Measurements from ENCODE around the gene UBE2J1. TPM values are rescaled to one million over a fixed set of nuclear protein-coding genes. Genes with fewer than 3 reads are reported as not detected.

Gene UBE2J1
- total RNA-seq, 6 donors from 2014 or later = 16.5 to 55.5 (median 37.4) TPM

GRCh38 chr6:89284081-89284480 is 68.4 kb downstream of the UBE2J1 start:
- Histone ChIP-seq H3K4me3 (no peak overlapping the region), H3K27me3 (no peaks in the 10 kb centered on the region), H3K9me3 (no peaks in the 10 kb centered on the region), H3K4me1 (no peaks in the 10 kb centered on the region), H3K36me3 (no peaks in the 10 kb centered on the region), H3K27ac (no peak overlapping the region)
- 85 to 88% methylated on average over 3 of the region's 3 CpGs for WGBS, 2 donors
- DNase-seq (no peak), ATAC-seq (ENCODE audit: low FRiP score in 2 of 2) (no peak)
- TF ChIP-seq EP300 (IDR thresholded peaks at IDR 0.05) (no peak), POLR2AphosphoS5 (IDR thresholded peaks at IDR 0.05) (no peak), POLR2A (IDR thresholded peaks at IDR 0.05) (no peak), CTCF (IDR thresholded peaks at IDR 0.05) (no peak)

- ATAC-seq (ENCODE audit: low FRiP score in 2 of 2) (peak in 1 of 2 donors; percentile 3), DNase-seq (no peak)
- 87 to 94% methylated on average over 9 of the region's 9 CpGs for WGBS, 2 donors
- Histone ChIP-seq H3K27me3 (no peaks in the 10 kb centered on the region), H3K9me3 (no peaks in the 10 kb centered on the region), H3K4me3 (no peak overlapping the region), H3K27ac (no peak overlapping the region), H3K4me1 (no peaks in the 10 kb centered on the region), H3K36me3 (no peaks in the 10 kb centered on the region)
- TF ChIP-seq POLR2A (IDR thresholded peaks at IDR 0.05) (no peak), EP300 (IDR thresholded peaks at IDR 0.05) (no peak), CTCF (IDR thresholded peaks at IDR 0.05) (no peak)
Measured at GRCh38 chr6:89282749-89283148, 69.8 kb downstream of the UBE2J1 start.

GRCh38 chr6:89281779-89282246 is 70.7 kb downstream of the UBE2J1 start:
- Histone ChIP-seq H3K9me3 (no peaks in the 10 kb centered on the region), H3K36me3 (no peaks in the 10 kb centered on the region), H3K27ac (no peak overlapping the region), H3K4me3 (no peak overlapping the region), H3K27me3 (no peaks in the 10 kb centered on the region), H3K4me1 (no peaks in the 10 kb centered on the region)
- peak in 1 of 2 donors; percentile 51 for DNase-seq
- TF ChIP-seq POLR2AphosphoS5 (IDR thresholded peaks at IDR 0.05) (no peak), CTCF (IDR thresholded peaks at IDR 0.05) (peak; percentile 33 to 53 (median 42)), EP300 (IDR thresholded peaks at IDR 0.05) (no peak), POLR2A (IDR thresholded peaks at IDR 0.05) (no peak)
- ATAC-seq (ENCODE audit: low FRiP score in 2 of 2) = peak; percentile 73 to 77
- WGBS, 2 donors = 70 to 83% methylated on average over 7 to 10 of the region's 10 CpGs

- DNase-seq (peak in 1 of 2 donors; percentile 17), ATAC-seq (ENCODE audit: low FRiP score in 2 of 2) (no peak)
- Histone ChIP-seq H3K36me3 (no peaks in the 10 kb centered on the region), H3K4me3 (no peak overlapping the region), H3K27me3 (no peaks in the 10 kb centered on the region), H3K4me1 (no peaks in the 10 kb centered on the region), H3K27ac (no peak overlapping the region), H3K9me3 (no peaks in the 10 kb centered on the region)
- TF ChIP-seq EP300 (IDR thresholded peaks at IDR 0.05) = no peak
- no peak for TF ChIP-seq POLR2A (IDR thresholded peaks at IDR 0.05)
- no peak for TF ChIP-seq CTCF (IDR thresholded peaks at IDR 0.05)
- no peak for TF ChIP-seq POLR2AphosphoS5 (IDR thresholded peaks at IDR 0.05)
- 88 to 90% methylated on average over 9 of the region's 9 CpGs for WGBS, 2 donors
Measured at GRCh38 chr6:89278956-89279355, 73.6 kb downstream of the UBE2J1 start.

Other genes with a start within 250 kb of the UBE2J1 start
- under 1 TPM in 5 of 6 donors, not detected in 1; 0.10 to 0.89 (median 0.23) TPM for gene SRSF12, start 234.7 kb downstream of the UBE2J1 start, total RNA-seq
- gene PM20D2, start 206.7 kb downstream of the UBE2J1 start, total RNA-seq = 10 to 100 TPM in 1 of 6 donors, 1 to 10 TPM in 5; 2.9 to 15.0 (median 5.4) TPM
- not detected for gene GABRR1, start 135.4 kb downstream of the UBE2J1 start, total RNA-seq
- 1 to 10 TPM in 5 of 6 donors, under 1 TPM in 1; 0.30 to 3.1 (median 1.6) TPM for gene GABRR2, start 37.4 kb downstream of the UBE2J1 start, total RNA-seq
- gene RRAGD, start 59.6 kb upstream of the UBE2J1 start, total RNA-seq = 10 to 100 TPM; 17.5 to 62.7 (median 29.7) TPM
- 10 to 100 TPM; 14.5 to 60.8 (median 30.7) TPM for gene ANKRD6, start 80.4 kb upstream of the UBE2J1 start, total RNA-seq

Measured in upper lobe of left lung (tissue), 6 donors.